Nephron (organoid): ENCODE data around the gene CRYBB3.
"Not testable (repeated sequence)": the region's sequence is repeated elsewhere in the genome, so short reads cannot be mapped to it uniquely, and the experiment has no call there.

ENCODE experiments used
- H3K27ac Mint-ChIP-seq, 3 experiments: 2 replicates each; pipeline ENCODE4 v1.8.0; 2020; ENCODE audit warnings: mixed read lengths in 3 of 3, mild to moderate bottlenecking in 2 of 3, moderate library complexity in 1 of 3
- H3K27me3 Mint-ChIP-seq: 2 replicates; pipeline ENCODE4 v1.8.0; 2021; ENCODE audit warnings: low read depth, mild to moderate bottlenecking, moderate library complexity, mixed read lengths
- H3K36me3 Mint-ChIP-seq: 2 replicates; pipeline ENCODE4 v1.8.0; 2020; ENCODE audit warnings: low read depth, mixed read lengths
- H3K4me1 Mint-ChIP-seq: 2 replicates; pipeline ENCODE4 v1.8.0; 2020; ENCODE audit warnings: mixed read lengths
- H3K4me3 Mint-ChIP-seq, 3 experiments: 2 replicates each; pipeline ENCODE4 v1.8.0; 2020; ENCODE audit warnings: mild to moderate bottlenecking in 3 of 3, mixed read lengths in 3 of 3, moderate library complexity in 2 of 3
- H3K9me3 Mint-ChIP-seq: 2 replicates; pipeline ENCODE4 v1.8.0; 2020; ENCODE audit warnings: mixed read lengths
- TF ChIP-seq, protein P1 (sequence below), 3 experiments: fragments of 200-600 bp; sonication (generic); IDR thresholded peaks; one replicate each; pipeline ENCODE4 v1.5.0; 2021; ENCODE audit warnings: antibody characterized with exemption in 3 of 3; ENCODE audit not compliant: unreplicated experiment in 3 of 3

The CRYBB3 gene

DNA sequence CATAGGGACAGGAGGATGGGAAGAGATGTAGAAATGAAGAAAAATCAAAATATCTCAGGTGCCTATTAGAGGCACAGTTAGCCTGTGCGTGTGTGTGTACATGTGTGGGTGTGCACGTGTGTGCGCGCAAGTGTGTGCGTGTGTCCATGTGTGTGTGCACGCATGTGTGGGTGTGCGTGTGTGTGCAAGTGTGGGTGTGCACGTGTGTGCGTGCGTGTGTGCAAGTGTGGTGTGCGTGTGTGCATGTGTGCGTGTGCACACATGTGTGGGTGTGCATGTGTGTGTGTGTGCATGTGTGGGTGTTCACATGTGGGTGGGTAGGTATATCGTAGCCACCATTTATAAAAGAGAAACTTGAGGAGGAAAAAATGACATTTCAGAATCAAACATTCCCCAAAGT is 29.2 kb downstream of the CRYBB3 start:
- Mint-ChIP-seq H3K36me3 (no peaks in the 10 kb centered on the region), H3K9me3 (no peaks in the 10 kb centered on the region), H3K27me3 (peaks cover 32% of the 10 kb centered on the region), H3K4me3 (no peak overlapping the region), H3K27ac (no peak overlapping the region), H3K4me1 (no peaks in the 10 kb centered on the region)
- TF ChIP-seq, protein P1, sequence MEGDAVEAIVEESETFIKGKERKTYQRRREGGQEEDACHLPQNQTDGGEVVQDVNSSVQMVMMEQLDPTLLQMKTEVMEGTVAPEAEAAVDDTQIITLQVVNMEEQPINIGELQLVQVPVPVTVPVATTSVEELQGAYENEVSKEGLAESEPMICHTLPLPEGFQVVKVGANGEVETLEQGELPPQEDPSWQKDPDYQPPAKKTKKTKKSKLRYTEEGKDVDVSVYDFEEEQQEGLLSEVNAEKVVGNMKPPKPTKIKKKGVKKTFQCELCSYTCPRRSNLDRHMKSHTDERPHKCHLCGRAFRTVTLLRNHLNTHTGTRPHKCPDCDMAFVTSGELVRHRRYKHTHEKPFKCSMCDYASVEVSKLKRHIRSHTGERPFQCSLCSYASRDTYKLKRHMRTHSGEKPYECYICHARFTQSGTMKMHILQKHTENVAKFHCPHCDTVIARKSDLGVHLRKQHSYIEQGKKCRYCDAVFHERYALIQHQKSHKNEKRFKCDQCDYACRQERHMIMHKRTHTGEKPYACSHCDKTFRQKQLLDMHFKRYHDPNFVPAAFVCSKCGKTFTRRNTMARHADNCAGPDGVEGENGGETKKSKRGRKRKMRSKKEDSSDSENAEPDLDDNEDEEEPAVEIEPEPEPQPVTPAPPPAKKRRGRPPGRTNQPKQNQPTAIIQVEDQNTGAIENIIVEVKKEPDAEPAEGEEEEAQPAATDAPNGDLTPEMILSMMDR (IDR thresholded peaks at IDR 0.05; ENCODE audit: unreplicated experiment in 3 of 3) = no peak

DNA sequence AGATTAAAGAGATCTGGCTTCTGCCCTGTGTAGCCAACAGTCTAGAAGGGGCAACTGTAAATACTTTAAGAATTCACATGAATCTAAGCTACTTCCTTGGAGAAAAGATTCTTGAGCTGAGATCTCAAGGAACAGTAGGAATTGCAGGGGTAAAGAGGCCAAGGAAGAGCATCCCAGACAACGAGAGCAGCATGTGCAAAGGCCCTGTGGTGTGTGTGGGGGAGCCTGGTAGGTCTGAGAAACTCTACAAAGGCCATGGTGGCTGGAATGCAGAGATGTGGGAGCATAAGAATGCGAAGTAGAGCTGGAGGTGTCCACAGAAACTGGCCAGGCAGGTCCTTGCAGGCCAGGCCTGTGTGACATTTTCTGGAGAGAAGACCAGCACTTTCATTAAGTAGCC is 31.1 kb downstream of the CRYBB3 start:
- H3K27me3 Mint-ChIP-seq = peaks cover 35% of the 10 kb centered on the region
- not testable (repeated sequence) for H3K27ac Mint-ChIP-seq, H3K4me1 Mint-ChIP-seq, H3K36me3 Mint-ChIP-seq, H3K4me3 Mint-ChIP-seq, H3K9me3 Mint-ChIP-seq

DNA sequence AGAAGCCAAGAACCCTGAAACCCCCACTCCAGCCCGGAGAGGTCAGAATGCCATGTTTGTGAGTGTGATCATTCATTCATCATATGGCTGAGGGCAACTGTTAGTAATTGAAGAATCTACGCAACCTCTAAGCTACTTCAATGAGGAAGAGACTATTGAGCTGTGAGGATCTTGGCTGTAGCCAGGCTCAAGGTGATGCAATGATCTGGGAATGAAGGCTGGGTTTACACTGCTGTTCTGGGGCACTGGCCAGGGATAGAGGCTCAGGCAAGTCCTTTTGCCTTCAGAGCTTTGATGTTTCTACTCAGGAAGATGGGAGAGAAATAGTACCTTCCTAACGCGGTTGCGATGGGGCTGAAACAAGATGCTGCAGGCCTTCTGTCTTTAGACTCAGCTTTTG is 32.6 kb downstream of the CRYBB3 start:
- H3K36me3 Mint-ChIP-seq = no peaks in the 10 kb centered on the region
- TF ChIP-seq, protein P1 (IDR thresholded peaks at IDR 0.05; ENCODE audit: unreplicated experiment in 3 of 3) = no peak
- no peak overlapping the region for H3K27ac Mint-ChIP-seq
- no peaks in the 10 kb centered on the region for H3K4me1 Mint-ChIP-seq
- peaks cover 36% of the 10 kb centered on the region for H3K27me3 Mint-ChIP-seq
- H3K9me3 Mint-ChIP-seq = no peaks in the 10 kb centered on the region
- H3K4me3 Mint-ChIP-seq = no peak overlapping the region

DNA sequence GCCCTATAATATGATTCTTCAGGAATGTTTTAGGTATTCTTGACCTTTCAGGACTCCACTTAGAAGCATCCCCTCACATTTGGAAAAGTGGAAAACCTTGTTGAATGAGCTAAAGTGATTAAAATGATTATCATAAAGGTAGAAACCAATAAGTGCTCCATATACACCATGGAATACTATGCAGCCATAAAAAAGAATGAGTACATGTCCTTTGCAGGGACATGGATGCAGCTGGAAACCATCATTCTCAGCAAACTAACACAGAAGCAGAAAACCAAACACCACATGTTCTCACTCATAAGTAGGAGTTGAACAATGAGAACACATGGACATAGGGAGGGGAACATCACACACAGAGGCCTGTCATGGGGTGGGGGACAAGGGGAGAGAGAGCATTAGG is 34.0 kb downstream of the CRYBB3 start:
- H3K36me3 Mint-ChIP-seq, H3K4me3 Mint-ChIP-seq, H3K27ac Mint-ChIP-seq, H3K4me1 Mint-ChIP-seq, H3K9me3 Mint-ChIP-seq: not testable (repeated sequence)
- peaks cover 39% of the 10 kb centered on the region for H3K27me3 Mint-ChIP-seq

DNA sequence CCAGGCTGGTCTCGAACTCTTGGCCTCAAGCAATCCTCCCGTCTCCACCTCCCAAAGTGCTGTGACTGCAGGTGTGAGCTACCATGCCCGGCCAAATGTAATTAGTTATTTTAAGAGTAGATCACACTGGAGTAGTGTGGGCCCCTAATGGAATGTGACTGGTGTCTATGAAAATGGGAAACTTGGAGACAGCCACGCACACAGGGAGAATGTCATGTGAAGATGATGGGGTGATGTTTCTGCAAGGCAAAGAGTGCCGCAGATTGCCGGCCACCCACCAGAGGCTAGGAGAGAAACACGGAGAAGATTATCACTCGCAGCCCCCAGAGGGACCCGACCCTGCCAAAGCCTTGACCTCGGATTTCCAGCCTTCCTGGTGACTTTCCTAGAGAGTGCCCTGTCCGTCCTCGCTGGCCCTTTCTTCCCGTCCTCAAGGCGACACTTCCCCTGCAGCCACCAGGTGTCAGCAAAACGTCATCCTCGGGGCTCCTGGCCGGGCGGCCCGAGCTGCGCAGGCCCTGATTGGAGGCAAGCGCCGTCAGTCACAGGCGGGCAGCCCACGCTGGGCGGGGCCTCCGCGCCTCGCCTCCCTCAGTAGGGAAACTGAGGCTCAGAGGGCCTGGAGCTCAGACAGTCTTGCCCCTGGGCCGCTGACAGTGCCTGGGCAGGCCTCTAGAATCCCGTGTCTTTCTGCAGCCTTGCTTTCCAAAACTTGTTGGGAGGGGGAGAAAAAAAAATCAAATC is 36.1 kb downstream of the CRYBB3 start:
- Mint-ChIP-seq H3K4me1 (no peaks in the 10 kb centered on the region), H3K27me3 (peaks cover 35% of the 10 kb centered on the region), H3K4me3 (peak overlapping the region; percentile 4 to 59 (median 42)), H3K27ac (peak overlapping the region in 1 of 3 experiments; percentile 26), H3K36me3 (no peaks in the 10 kb centered on the region), H3K9me3 (no peaks in the 10 kb centered on the region)
- TF ChIP-seq, protein P1 (IDR thresholded peaks at IDR 0.05; ENCODE audit: unreplicated experiment in 3 of 3) = peak; percentile 77 to 80 (median 77)

DNA sequence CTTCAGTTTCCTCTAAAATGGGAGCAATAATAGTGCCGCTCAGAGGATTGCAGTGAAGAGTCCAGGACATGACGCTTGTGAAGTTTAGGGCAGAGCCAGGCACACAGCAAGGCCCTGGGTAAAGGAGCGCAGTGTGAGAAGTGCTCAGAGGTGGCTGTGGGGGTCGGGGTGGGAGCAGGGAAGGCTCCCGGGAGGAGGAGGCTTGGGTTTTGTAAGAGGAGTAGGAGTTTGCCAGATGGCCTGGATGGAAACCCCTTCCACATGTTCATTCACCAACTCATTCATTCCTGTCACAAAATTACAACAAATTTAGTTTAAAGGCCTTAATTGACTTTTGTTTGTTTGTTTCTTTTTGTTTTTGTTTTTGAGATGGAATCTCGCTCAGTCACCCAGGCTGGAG is 36.8 kb downstream of the CRYBB3 start:
- Mint-ChIP-seq H3K36me3 (no peaks in the 10 kb centered on the region), H3K9me3 (no peaks in the 10 kb centered on the region), H3K4me3 (peak overlapping the region in 2 of 3 experiments; percentile 12 to 59), H3K4me1 (no peaks in the 10 kb centered on the region), H3K27me3 (peaks cover 35% of the 10 kb centered on the region), H3K27ac (no peak overlapping the region)
- TF ChIP-seq, protein P1 (IDR thresholded peaks at IDR 0.05; ENCODE audit: unreplicated experiment in 3 of 3) = no peak

DNA sequence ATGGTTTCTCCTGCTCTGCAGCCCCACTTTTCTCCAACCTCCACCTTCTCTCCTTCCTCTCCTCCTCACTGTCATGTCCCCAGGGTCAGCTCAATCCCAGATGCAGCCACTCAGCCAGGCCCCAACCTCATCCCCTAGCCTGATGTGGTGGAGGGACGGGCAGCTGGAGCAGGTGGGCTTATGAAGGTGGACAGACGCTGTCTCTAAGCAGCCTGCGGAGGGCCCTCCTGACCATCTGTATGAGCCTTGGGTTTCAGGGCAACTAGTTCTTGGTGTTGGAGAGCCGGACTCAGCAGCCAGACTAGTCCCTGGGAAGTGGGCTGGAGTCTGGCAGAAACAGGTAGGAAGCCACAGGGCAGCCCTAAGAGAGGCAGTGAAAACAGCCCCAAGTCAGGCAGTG is 37.8 kb downstream of the CRYBB3 start:
- Mint-ChIP-seq H3K27me3 (peaks cover 27% of the 10 kb centered on the region), H3K36me3 (no peaks in the 10 kb centered on the region), H3K4me3 (no peak overlapping the region), H3K9me3 (no peaks in the 10 kb centered on the region), H3K4me1 (no peaks in the 10 kb centered on the region), H3K27ac (no peak overlapping the region)
- TF ChIP-seq, protein P1 (IDR thresholded peaks at IDR 0.05; ENCODE audit: unreplicated experiment in 3 of 3) = no peak

DNA sequence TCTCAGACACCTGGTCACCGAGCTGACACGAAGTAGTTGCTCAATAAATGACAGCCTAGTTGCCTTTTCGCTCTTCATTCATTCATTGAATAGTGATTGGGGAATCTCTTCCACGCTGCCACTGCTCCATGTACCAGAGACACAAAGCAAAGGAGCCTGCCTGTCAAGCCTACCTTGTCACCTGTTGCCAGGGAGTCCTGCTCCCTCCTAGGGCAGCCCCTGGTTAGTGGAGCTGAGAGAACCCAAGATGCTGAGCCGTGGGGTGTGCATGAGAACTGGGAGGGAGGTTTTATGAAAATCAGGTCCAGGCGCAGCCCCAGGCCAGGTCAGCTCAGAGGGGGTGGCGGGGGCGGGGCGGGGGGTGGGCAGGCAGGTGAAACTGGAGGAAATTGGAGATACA is 38.4 kb downstream of the CRYBB3 start:
- peaks cover 21% of the 10 kb centered on the region for H3K27me3 Mint-ChIP-seq
- H3K36me3 Mint-ChIP-seq, H3K4me1 Mint-ChIP-seq, H3K27ac Mint-ChIP-seq, H3K4me3 Mint-ChIP-seq, H3K9me3 Mint-ChIP-seq: not testable (repeated sequence)

DNA sequence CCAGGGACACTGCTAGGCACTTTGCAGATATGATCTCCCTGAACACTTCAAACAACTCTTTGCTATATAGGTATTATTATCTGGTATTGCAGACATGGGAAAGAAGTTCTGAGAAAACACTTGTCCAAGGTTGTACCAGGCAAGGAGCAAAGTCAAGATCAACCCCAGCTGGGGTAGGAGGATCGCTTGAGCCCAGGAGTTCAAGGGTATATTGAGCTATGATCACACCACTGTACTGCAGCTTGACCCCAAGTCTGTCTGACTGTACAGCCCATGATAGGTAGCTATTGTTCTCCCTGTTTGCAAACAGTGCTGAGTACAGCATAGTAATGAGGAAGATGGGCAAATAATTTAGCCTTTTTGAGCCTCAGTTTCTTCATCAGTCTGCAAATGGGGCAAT is 55.5 kb downstream of the CRYBB3 start:
- H3K4me1 Mint-ChIP-seq, H3K4me3 Mint-ChIP-seq, H3K27ac Mint-ChIP-seq, H3K36me3 Mint-ChIP-seq, H3K9me3 Mint-ChIP-seq: not testable (repeated sequence)
- peaks cover 13% of the 10 kb centered on the region for H3K27me3 Mint-ChIP-seq
